Measurements from ENCODE around the gene GPR15LG.

DNA sequence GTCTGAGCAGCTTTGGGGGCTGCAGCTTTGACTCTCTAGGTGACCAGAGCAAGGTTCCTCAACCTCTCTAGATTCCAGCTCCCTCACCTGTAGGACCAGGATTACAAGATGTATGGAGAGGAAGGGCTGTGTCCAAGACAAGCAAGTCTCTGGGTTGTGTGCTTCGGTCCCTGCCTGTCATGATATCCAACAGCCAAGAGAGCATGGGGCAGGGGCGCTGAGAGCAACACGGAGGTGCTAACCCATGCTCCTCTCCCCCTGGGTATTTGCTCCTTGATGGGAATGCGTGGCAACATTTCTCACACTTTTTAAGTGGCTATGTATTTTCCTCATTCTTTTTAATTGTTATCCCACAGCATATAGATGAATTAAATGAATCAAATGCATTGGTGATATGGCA, 31.0 kb downstream of the GPR15LG start:
- TF ChIP-seq CTCF (IDR thresholded peaks at IDR 0.05) (no peak), POLR2A (IDR thresholded peaks at IDR 0.05) (no peak)
